A673 (cell line): ENCODE results near the gene AP1AR.

Source experiments
- EZH2 ChIP-seq: fragments of 200-600 bp; sonication (generic); IDR thresholded peaks from 2 replicates; pipeline ENCODE4 v1.6.1; 2017; ENCODE audit warnings: borderline replicate concordance, low read depth, mild to moderate bottlenecking, mixed read lengths, antibody characterized with exemption, low read length; ENCODE audit not compliant: poor library complexity, severe bottlenecking
- TF ChIP-seq, protein P1 (sequence below): fragments of 300-800, 200-600 bp; sonication (generic); conservative IDR thresholded peaks from 2 replicates; pipeline ENCODE4 v1.5.1; 2017; ENCODE audit warnings: low read depth, mild to moderate bottlenecking, antibody characterized with exemption, low read length, moderate library complexity, mixed read lengths

DNA sequence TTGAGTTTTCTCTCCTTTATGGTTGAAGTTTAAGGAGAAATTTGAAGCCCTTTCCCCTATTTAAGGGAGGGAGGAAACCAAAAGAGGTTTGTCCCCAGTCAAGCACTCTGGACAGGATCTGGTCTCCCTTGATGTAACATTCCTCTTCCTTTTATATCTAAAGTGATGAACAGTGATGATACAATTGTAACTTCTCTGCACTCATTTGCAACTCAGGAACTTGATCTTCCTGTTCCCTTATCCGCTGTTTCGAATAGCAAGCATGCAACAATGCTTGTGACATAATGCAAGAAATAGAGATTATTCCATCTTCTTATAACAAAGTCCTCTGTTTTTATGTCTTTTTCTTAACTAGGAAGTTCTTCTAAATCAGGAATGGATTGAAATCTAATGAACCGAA is 83.9 kb downstream of the AP1AR start:
- TF ChIP-seq, protein P1, sequence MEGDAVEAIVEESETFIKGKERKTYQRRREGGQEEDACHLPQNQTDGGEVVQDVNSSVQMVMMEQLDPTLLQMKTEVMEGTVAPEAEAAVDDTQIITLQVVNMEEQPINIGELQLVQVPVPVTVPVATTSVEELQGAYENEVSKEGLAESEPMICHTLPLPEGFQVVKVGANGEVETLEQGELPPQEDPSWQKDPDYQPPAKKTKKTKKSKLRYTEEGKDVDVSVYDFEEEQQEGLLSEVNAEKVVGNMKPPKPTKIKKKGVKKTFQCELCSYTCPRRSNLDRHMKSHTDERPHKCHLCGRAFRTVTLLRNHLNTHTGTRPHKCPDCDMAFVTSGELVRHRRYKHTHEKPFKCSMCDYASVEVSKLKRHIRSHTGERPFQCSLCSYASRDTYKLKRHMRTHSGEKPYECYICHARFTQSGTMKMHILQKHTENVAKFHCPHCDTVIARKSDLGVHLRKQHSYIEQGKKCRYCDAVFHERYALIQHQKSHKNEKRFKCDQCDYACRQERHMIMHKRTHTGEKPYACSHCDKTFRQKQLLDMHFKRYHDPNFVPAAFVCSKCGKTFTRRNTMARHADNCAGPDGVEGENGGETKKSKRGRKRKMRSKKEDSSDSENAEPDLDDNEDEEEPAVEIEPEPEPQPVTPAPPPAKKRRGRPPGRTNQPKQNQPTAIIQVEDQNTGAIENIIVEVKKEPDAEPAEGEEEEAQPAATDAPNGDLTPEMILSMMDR: no peak
- no peak for TF ChIP-seq EZH2
